GM18511 (cell line): ENCODE data around the gene RAP1B.

Experiments used
- ATAC-seq: cut with Tn5 transposase; IDR thresholded peaks from one replicate; pipeline ENCODE4 v1.9.1; 2021; ENCODE audit warnings: mild to moderate bottlenecking, moderate library complexity; ENCODE audit not compliant: unreplicated experiment

RAP1B gene

DNA sequence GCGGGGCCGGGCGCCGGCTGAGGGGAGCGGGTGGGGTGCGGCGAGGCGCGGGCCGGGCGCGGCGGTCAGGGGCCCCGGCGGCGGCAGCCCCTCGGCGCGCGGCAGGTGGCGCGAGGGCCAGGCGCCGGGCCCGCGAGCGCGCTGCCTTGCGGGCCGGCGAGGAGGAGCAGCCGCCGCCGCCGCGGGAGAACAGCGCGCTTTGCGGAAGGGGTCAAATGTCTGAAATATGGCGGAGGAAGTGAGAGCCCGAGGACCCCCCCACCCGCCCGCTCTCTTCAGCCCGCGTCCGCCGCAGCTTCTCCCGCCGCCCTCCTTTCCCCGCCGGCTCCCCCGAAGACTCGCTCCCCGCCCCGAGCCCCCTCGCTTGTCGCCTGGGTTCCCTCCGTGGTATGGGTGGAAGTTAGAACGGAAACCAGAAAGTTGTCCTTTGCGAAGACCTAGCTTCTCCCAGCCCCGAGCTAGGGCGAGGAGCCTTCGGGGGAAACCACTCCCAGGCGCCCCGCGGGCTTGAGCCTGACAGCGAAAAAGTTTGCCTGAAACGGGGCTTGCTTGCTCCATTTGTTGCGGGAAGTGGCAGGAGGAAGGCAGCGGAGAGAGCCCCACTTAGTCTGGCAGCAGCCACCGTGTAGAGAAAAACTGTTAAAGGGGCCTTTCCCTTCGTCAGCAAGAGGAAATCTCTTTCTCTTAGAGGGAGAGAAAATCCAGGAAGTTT, 551 bp downstream of the RAP1B start:
- peak; percentile 38 for ATAC-seq

DNA sequence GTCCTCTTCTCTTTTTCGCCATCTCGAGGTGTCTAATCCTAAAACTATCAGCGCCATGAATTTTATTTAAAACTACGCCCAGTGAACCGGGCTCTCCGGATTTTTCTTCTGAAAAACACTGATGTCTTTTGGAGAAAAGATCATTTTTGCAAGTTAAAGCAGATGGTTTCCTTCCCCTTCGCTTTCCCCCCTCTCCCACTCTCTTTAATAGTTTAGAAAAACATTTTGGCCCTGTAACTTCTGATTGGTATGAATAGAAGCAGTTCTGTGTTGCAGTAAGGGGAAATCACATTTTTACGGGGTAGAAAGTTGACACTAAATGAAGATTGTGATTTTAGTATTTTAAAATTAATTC, 1.1 kb downstream of the RAP1B start:
- no peak for ATAC-seq

DNA sequence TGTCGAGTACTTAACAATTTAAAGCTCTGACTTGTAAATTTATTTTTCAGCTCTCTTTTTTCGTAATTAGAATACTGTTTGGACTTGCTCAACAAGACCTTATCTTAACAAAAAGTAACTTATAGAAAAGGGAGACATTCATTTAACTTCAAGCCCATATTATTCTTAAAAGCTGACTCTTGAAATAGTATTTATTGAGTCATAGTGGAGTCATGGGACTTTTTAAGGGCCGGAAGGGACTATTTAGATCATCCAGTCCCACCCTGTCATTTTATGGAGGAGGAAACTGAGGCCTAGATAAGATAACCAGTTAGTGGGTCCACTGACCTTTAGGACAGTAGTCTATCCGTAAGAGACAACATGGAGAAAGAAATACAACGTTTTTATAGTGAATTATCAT, 1.5 kb downstream of the RAP1B start:
- ATAC-seq = no peak

DNA sequence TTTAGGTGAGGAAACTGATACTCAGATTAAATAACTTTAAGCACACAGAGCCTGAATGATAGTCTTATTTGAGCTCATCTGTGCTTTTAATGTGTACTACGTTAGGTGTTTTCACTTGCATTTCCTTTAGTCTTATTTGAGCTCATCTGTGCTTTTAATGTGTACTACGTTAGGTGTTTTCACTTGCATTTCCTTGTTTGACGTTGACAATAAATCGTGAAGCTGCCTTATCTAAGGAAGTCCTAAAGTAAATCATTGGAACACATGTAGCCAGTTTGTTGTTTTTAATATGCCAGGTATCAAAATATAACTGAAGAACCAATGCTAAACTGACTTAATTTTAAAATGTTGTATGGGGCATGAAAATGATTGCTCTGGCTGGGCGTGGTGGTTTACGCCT, 2.0 kb downstream of the RAP1B start:
- no peak for ATAC-seq

DNA sequence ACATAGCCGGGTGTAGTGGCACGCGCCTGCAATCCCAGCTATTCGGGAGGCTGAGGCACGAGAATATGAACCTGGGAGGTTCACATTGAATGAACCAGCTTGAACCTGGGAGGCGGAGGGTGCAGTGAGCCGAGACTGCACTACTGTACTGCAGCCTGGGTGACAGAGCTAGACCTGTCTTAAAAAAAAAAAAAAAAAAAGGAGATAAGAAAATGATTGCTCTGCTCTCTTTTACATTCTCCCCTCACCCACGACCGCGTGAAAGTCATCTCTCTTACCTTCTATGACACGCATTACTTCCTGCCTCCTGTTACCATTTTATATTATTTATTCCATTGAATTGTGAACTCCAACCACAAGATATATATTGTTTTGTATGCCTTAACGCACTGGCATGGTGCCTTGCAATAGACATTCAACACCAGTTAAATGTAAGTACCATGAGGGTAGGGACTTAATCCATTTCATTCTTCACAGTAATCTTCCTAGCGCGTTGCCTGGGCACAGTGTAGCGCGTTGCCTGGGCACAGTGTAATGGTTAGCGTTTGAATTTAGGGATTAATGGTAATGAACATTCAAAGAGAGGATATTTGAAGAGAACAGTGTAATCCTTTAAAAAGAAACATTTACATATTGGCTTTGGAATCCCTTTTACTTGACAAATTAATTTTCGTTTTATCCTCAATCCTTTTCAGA, 2.7 kb downstream of the RAP1B start:
- no peak for ATAC-seq

DNA sequence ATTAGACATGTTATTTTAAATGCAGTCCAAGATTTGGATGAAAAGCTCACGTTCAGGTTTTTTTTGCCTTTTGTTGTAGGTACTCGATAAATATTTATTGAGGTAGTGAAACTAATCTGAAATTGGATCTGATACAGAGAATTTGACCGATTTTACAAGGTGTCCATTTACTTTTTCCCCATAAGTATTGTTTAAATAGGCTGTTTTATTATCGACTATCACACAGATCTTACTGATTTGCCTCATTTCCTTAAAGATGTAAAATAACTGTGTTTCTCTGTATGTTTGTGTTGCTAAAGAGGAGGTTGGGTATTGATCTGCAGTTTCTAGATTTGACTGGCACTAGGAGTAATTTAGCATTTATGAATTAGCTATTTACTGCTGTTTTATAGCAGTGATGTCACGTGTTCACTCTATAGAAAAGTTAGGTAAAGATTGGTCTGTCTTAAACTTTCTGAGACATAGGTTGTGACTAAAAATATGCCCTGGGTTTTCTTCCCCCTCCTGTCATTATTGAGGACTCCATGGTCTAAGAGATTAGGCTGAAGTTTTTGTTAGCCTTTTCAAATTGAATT, 3.5 kb downstream of the RAP1B start:
- ATAC-seq = no peak

DNA sequence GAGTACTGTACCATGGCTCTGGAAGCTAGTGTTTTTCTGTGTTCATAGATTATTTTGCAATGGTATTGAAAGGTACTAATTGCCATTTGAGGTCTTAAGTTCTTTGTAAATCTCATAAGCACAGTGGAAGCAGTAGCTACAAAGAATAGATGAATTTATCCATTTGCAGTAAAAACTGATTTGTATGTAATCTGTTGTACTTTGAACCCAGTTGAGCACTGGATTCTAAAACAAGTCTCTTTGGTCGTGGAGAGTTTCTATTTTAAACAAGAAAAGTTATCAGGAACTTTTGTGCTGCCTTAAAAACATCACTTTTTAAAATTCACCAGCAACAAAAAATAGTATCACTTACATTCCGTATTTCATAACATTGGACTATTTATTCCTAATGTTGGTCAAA, 4.1 kb downstream of the RAP1B start:
- no peak for ATAC-seq

DNA sequence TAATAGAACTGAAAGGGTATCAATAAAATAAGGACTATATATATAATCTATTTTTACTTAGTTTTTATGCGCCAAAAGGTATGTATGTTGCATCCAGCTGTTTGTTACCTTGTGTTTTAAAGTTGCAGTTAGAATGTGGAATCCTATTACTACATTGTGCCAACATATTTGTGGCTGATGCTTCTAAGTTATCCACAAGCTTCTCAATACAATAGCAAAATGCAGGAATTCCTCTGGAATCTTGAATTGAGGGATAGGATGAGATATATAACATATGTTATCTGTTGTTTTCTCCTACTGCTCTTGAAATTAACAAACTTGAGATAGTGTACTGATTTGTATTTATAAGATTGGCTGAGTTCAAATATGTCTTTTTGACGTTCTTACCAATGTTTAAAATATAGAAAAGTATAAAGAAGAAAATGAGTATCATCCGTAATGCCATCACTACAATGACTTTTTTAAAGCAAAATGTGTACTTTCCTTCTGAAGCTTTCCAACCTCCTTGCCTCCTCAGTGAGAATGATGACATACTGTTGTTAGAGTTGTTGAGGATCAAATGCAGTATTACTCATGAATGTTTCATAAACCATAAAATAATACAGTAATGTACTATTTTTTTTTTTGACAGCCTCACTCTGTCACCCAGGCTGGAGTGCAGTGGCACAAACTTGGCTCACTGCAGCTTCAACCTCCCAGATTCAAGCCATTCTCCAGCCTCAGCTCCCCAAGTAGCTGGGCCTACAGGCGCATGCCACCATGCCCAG, 6.6 kb downstream of the RAP1B start:
- no peak for ATAC-seq

DNA sequence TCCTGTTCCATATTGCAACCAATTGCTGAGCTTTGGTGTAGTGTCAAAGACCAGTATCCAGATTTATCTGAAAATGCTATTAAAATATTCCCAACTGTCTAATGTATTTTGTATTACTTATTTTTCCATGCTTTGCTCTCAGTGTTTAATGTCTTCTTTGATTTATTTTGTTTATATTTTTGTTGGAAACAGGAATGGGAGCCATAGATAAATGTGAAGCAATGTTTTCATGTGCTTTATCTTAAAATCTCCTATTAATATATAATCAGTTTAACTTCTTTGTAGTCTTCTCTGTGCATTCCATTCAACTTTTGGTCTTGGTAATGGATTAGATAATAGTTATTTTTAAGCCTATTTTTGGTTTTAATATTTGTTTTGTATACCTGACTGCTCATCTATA, 8.8 kb downstream of the RAP1B start:
- ATAC-seq = no peak

DNA sequence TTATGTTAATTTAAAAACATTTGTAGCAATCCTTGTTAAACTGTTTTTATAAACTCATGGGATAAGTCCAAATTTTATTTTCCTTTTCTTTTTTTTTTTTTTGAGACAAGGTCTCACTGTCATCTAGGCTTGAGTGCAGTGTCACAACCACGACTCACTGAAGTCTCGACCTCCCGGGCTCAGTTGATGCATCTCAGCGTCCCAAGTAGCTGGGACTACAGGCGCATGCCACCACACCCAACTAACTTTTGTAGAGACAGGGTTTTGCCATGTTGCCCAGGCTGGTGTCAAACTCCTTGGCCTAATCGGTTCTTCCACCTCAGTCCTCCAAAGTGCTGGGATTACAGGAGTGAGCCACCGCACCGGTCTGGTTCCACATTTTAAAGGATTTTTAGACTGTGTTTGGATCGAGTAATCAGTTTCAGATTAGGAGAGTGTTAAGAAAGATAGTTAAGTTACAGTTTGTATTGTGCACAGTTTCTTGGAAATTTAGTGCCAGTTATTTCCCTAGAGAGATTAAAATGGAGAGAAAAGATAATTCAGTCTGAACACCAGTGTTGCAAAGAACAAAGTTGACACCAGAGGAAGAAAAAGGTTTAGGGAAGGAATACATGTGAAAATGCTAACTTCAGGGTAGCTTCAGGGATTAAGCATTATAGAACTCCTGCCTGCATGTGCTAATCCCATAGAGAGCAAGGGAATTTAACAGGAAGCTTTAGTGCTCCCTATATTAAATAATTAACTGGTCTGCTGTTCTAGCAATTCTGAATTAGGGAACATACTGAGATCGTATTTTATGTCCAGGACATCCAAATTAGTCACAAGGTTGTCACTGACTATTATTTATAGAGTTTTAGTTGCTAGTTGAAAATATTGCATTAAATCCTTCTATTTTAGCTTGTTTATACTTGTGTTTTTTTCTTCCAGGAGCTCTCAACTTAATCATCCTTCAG, 10.1 kb downstream of the RAP1B start:
- no peak for ATAC-seq

DNA sequence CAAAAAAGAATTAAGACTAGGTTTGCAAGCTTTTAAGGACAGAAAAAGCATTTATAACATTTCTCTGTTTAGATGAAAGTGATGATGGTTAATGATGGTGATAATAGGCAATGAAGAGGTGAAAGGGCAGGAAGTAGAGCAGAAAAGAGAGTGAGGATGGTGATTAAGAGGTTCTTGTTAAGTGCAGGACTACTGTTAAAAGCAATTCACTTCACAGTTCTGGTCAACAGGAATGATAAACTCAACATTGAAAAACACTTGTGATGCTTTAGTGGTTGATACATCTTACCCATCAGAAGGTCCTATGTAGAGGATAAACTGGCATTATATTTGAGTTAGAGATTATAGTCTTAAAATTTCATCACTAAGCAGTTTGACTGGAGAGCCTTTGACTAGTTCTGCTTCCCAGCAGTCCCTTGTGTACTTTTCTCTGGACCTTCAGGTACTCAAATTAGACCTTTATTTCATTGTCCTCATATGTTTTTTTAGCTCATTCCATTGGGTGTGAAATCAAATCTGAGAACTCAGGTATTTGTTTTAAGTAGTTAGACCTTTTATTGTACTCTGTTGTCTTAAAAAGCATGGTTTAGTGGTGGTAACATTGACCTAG, 10.9 kb downstream of the RAP1B start:
- no peak for ATAC-seq

DNA sequence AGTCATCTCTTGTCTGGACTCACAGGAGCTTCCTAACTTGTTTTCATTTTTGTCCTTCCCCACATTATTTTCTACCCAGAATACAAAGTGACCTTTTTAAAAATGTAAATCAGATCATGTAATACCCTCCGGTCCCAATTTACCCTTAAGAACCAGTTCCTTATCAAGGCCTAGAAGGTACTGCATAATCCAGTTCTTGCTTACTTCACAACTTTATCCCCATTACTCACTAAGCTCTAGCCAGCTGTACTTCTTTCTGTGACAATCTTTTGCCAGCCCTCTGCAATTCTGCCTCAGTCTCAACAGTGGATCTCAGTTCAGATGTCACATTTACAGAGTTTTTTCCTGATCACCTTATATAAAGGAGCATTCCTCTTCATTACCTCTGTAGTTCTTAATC, 11.6 kb downstream of the RAP1B start:
- ATAC-seq = no peak

DNA sequence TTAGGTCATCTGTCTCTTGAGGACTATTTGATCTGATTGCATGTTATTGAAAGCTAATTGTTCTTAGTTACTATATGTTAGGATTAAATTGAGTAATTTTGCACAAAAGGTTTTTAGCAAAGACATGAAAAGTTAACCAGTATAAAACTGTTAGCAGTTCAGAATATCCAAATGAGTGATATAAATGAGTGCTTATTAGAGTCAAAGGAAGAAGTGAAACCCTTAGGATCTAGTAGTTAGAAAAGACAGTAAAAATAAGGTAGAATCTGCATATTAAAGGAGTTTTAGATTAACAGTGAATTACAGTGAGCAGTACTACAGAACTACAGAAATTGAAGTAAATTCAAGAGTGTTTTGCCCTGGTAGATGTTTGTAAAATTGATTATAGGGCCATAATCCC, 12.4 kb downstream of the RAP1B start:
- ATAC-seq = no peak

DNA sequence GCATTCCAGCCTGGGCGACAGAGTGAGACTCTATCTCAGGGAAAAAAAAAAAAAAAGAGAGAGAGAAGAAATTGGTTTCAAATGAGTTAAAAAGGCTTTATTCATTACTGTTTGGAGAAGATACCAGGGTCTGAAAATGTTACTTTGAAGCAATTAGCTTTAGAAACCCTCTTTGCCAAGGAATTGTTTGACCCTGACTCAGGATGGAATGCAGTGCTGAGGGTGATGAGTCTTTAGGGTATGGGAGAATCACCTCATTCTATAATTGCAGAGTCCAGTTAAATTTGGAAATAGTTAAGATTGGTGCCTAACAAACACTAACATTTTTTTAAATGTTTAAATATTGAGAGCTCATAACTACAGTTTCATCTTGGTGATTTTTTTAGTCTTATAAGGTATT, 13.3 kb downstream of the RAP1B start:
- no peak for ATAC-seq

DNA sequence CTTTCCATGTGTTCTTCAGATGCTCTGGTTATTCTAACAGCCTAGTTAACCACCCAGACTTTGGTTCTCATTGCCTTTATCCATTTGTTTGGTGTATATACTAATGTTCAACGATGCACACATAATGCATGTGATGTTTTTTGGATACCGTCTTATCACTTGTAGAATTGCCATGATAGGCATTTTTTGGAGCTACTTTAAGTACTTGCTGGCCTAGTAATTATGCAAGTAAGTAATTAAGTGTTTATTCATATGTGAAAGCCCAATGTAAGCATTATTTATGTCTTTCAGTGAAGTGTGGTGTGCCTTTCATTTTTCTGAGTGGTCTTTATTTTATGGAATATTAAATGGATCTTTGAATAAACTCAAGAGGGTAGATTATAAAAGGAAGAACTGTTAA, 14.2 kb downstream of the RAP1B start:
- no peak for ATAC-seq

DNA sequence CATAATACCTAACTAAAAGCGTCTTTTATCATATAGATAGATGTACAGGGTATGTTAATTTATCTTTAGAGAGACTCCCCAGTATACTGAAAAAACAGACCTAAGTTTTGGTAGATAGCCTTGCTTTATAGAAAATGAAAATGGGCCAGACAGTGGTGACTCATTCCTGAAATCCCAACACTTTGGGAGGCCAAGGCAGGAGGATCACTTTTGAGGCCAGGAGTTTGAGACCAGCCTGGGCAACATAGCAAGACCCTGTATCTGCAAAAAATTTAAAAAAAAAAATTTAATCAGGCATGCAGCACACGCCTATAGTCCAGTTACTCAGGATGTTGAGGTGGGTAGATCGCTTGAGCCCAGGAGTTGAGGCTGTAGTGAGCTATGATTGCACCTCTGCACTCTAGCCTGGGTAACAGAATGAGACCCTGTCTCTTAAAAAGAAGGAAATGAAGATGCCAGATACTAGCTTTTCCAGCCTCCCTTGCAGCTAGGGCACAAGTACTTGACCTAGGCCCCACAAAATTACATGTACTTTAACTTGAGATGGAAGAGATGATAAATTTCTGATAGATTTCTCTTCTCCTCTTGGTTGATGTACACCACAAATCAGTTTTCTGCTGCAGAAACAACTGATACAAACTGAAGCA, 17.1 kb downstream of the RAP1B start:
- no peak for ATAC-seq

DNA sequence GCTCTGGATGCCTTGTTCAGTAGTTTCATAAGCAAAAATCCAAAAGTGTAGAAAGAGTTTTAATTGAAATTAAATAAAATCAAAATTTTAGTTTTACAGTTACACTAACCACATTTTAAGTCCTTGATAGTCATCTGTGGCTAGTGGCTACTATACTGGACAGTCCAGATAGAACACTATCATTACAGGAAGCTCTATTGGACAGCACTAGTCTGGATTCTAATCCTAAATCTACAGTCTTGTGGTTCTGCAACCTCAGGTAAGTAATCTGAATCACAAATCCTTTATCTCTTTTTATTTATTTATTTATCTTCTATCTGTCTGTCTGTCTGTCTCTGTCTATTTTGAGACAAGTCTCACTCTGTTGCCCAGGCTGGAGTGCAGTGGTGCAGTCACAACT, 18.0 kb downstream of the RAP1B start:
- no peak for ATAC-seq

DNA sequence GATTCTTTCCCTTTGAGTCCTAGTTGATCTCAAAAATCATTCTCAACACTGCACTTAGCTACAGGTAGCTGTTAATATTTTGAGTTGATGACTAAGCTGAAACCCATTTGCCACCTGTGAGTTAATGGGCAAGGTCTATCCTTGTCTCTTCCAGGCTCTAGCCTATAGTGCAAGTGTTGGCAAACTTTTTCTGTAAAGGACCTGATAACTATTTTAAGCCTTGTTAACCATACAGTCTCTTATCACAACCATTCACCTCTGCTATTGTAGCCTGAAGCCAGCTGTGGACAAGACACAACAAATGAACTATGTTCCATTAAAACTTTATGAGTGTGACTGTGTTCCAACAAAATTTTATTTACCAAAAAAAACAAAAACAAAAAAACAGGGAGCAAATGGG, 19.4 kb downstream of the RAP1B start:
- ATAC-seq = no peak

DNA sequence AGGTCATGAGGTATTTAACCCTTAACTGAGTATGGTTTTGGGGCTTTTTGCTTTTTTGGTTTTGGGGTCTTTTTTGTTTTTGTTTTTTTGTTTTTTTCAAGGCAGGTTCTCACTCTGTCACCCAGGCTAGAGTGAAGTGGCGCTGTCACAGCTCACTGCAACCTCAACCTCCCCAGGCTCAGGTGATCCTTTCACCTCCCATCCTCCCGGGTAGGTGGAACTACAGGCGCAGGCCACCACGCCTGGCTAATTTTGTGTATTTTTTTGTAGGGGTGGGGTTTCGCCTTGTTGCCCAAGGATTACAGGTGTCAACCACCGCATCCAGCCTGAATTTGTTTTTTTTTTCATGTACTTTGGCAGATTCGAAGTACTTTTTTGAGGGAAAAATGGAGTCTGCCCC, 19.9 kb downstream of the RAP1B start:
- no peak for ATAC-seq

DNA sequence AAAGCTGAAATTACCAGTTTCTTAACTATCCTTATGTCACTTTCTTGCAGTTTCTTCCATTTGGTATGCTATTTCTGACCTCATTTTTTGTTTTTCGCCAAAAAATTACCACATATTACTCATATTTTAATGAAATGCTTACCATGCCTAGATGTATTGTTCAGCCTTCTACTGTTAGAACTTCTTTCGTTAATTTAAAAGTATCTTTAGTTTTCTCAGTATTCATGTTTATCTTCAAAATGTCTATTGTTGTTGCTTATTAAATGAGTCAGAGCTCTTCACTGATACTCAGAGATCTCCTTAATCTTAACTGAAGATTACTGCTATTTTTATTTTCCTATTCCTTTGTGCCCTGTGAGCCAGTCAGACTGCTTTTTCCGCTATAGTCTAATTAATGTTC, 20.5 kb downstream of the RAP1B start:
- no peak for ATAC-seq
